HEK293 (cell line): ENCODE measurements around the gene PLCH2.
A peak's percentile ranks its signal among the peaks of the same experiment; 100 is the strongest.

Experiments
- BCL11A ChIP-seq: fragments of 450-650 bp; formaldehyde crosslinking; IDR thresholded peaks from 2 replicates; pipeline ENCODE4 v1.5.1; 2016; ENCODE audit warnings: low read depth, missing biosample characterization, missing genetic modification characterization
- BCL6B ChIP-seq: fragments of 450-650 bp; formaldehyde crosslinking; IDR thresholded peaks from 2 replicates; pipeline ENCODE4 v1.5.1; 2017; ENCODE audit warnings: missing biosample characterization, missing genetic modification characterization
- GLIS2 ChIP-seq: fragments of 450-650 bp; formaldehyde crosslinking; IDR thresholded peaks from 2 replicates; pipeline ENCODE4 v1.5.1; 2016; ENCODE audit warnings: missing biosample characterization, missing genetic modification characterization
- MEIS1 ChIP-seq: sonication (generic); formaldehyde crosslinking; IDR thresholded peaks from 2 replicates; pipeline ENCODE4 v1.8.1; 2022; ENCODE audit warnings: missing genetic modification reagents, mild to moderate bottlenecking, borderline replicate concordance
- RBAK ChIP-seq: fragments of 450-650 bp; formaldehyde crosslinking; IDR thresholded peaks from 2 replicates; pipeline ENCODE4 v1.5.1; 2016; ENCODE audit warnings: missing biosample characterization, missing genetic modification characterization
- ZBTB48 ChIP-seq: fragments of 450-650 bp; formaldehyde crosslinking; IDR thresholded peaks from 2 replicates; pipeline ENCODE4 v1.5.1; 2016; ENCODE audit warnings: missing biosample characterization, missing genetic modification characterization
- ZBTB6 ChIP-seq: fragments of 450-650 bp; formaldehyde crosslinking; IDR thresholded peaks from 2 replicates; pipeline ENCODE4 v1.5.1; 2017; ENCODE audit warnings: missing biosample characterization, missing genetic modification characterization
- ZFP37 ChIP-seq: fragments of 450-650 bp; formaldehyde crosslinking; IDR thresholded peaks from 2 replicates; pipeline ENCODE4 v1.5.1; 2016; ENCODE audit warnings: missing biosample characterization, missing genetic modification characterization
- ZFP69B ChIP-seq: fragments of 450-650 bp; formaldehyde crosslinking; IDR thresholded peaks from 2 replicates; pipeline ENCODE4 v1.5.1; 2016; ENCODE audit warnings: missing biosample characterization, missing genetic modification characterization
- ZNF174 ChIP-seq: fragments of 450-650 bp; formaldehyde crosslinking; IDR thresholded peaks from 2 replicates; pipeline ENCODE4 v1.5.0; 2017; ENCODE audit warnings: missing biosample characterization, mild to moderate bottlenecking, missing genetic modification characterization
- ZNF175 ChIP-seq: fragments of 450-650 bp; formaldehyde crosslinking; IDR thresholded peaks from 2 replicates; pipeline ENCODE4 v1.5.1; 2016; ENCODE audit warnings: missing biosample characterization, missing genetic modification characterization
- ZNF23 ChIP-seq: fragments of 450-650 bp; formaldehyde crosslinking; IDR thresholded peaks from 2 replicates; pipeline ENCODE4 v1.5.1; 2016; ENCODE audit warnings: missing biosample characterization, missing genetic modification characterization, borderline replicate concordance
- ZNF280D ChIP-seq: fragments of 450-650 bp; formaldehyde crosslinking; IDR thresholded peaks from 2 replicates; pipeline ENCODE4 v1.5.1; 2016; ENCODE audit warnings: missing biosample characterization, missing genetic modification characterization
- ZNF311 ChIP-seq: fragments of 450-650 bp; formaldehyde crosslinking; IDR thresholded peaks from 2 replicates; pipeline ENCODE4 v1.5.1; 2017; ENCODE audit warnings: missing biosample characterization, missing genetic modification characterization, borderline replicate concordance
- ZNF362 ChIP-seq: fragments of 450-650 bp; formaldehyde crosslinking; IDR thresholded peaks from 2 replicates; pipeline ENCODE4 v1.5.1; 2016; ENCODE audit warnings: missing biosample characterization, missing genetic modification characterization
- ZNF433 ChIP-seq: fragments of 450-650 bp; formaldehyde crosslinking; IDR thresholded peaks from 2 replicates; pipeline ENCODE4 v1.5.1; 2016; ENCODE audit warnings: missing biosample characterization, missing genetic modification characterization, low read depth
- ZNF488 ChIP-seq: fragments of 450-650 bp; formaldehyde crosslinking; IDR thresholded peaks from 2 replicates; pipeline ENCODE4 v1.5.1; 2016; ENCODE audit warnings: missing biosample characterization, missing genetic modification characterization
- ZNF518A ChIP-seq: fragments of 450-650 bp; formaldehyde crosslinking; conservative IDR thresholded peaks from 2 replicates; pipeline ENCODE4 v1.5.1; 2016; ENCODE audit warnings: low read depth, missing biosample characterization, missing genetic modification characterization
- ZNF600 ChIP-seq: fragments of 450-650 bp; formaldehyde crosslinking; IDR thresholded peaks from 2 replicates; pipeline ENCODE4 v1.5.1; 2016; ENCODE audit warnings: missing biosample characterization, missing genetic modification characterization
- ZNF629 ChIP-seq: fragments of 450-650 bp; formaldehyde crosslinking; IDR thresholded peaks from 2 replicates; pipeline ENCODE4 v1.5.1; 2017; ENCODE audit warnings: missing biosample characterization, missing genetic modification characterization
- ZNF670 ChIP-seq: fragments of 450-650 bp; formaldehyde crosslinking; IDR thresholded peaks from 2 replicates; pipeline ENCODE4 v1.5.1; 2016; ENCODE audit warnings: missing biosample characterization, missing genetic modification characterization, low read depth
- ZNF792 ChIP-seq: fragments of 450-650 bp; formaldehyde crosslinking; IDR thresholded peaks from 2 replicates; pipeline ENCODE4 v1.5.1; 2016; ENCODE audit warnings: missing biosample characterization, missing genetic modification characterization
- ZNF837 ChIP-seq: fragments of 450-650 bp; formaldehyde crosslinking; IDR thresholded peaks from 2 replicates; pipeline ENCODE4 v1.5.1; 2016; ENCODE audit warnings: missing biosample characterization, missing genetic modification characterization
- ZNF843 ChIP-seq: fragments of 450-650 bp; formaldehyde crosslinking; IDR thresholded peaks from 2 replicates; pipeline ENCODE4 v1.5.1; 2016; ENCODE audit warnings: missing biosample characterization, missing genetic modification characterization
- ZSCAN16 ChIP-seq: fragments of 450-650 bp; formaldehyde crosslinking; IDR thresholded peaks from 2 replicates; pipeline ENCODE4 v1.5.1; 2016; ENCODE audit warnings: missing biosample characterization, missing genetic modification characterization
- ZSCAN4 ChIP-seq: fragments of 450-650 bp; formaldehyde crosslinking; IDR thresholded peaks from 2 replicates; pipeline ENCODE4 v1.5.1; 2017; ENCODE audit warnings: missing biosample characterization, missing genetic modification characterization

Gene PLCH2

GRCh38 chr1:2546515-2547209, 70.6 kb downstream of the PLCH2 start (continued):
- TF ChIP-seq ZNF433 (tag by site-specific recombination): no peak
- TF ChIP-seq BCL11A (tag by site-specific recombination): no peak
- TF ChIP-seq ZSCAN16 (tag by site-specific recombination): no peak
- no peak for TF ChIP-seq ZNF311 (tag by site-specific recombination)
- TF ChIP-seq ZBTB48 (tag by site-specific recombination): peak; percentile 29; the same call in 1 of the 2 replicates
- no peak for TF ChIP-seq ZFP37 (tag by site-specific recombination)
- no peak for TF ChIP-seq BCL6B (tag by site-specific recombination)
- TF ChIP-seq ZNF518A (tag by site-specific recombination): no peak
- no peak for TF ChIP-seq ZNF280D (tag by site-specific recombination)
- no peak for TF ChIP-seq ZNF175 (tag by site-specific recombination)
- no peak for TF ChIP-seq ZNF792 (tag by site-specific recombination)
- no peak for TF ChIP-seq ZNF362
- TF ChIP-seq ZNF174 (tag by site-specific recombination): no peak
- TF ChIP-seq ZNF629 (tag by site-specific recombination): no peak
- TF ChIP-seq ZNF670 (tag by site-specific recombination): no peak
- peak; percentile 22; the same call in 1 of the 2 replicates for TF ChIP-seq ZNF843 (tag by site-specific recombination)
- no peak for TF ChIP-seq ZNF23
- TF ChIP-seq ZSCAN4 (tag by site-specific recombination): peak; percentile 26; the same call in 1 of the 2 replicates
- no peak for TF ChIP-seq ZNF488 (tag by site-specific recombination)
- TF ChIP-seq ZNF600 (tag by site-specific recombination): peak; percentile 6
- TF ChIP-seq RBAK: no peak
- TF ChIP-seq MEIS1: no peak
- TF ChIP-seq GLIS2 (tag by site-specific recombination): peak; percentile 84
- TF ChIP-seq ZFP69B (tag by site-specific recombination): no peak; the same call in 1 of the 2 replicates
- TF ChIP-seq ZBTB6 (tag by site-specific recombination): no peak
- TF ChIP-seq ZNF837 (tag by site-specific recombination): no peak
